RWPE2 (cell line): ENCODE results near the gene UAP1L1.

Source experiments
- ATAC-seq: fragments of 200-7000 bp; cut with Tn5 transposase; 3 replicates; pipeline ENCODE4 v1.9.1; 2021; ENCODE audit warnings: low read depth
- DNase-seq: peaks from one replicate; pipeline ENCODE4 v3.0.0-alpha.2; 2020; ENCODE audit warnings: low spot score
- H3K27ac ChIP-seq: fragments of 450-650 bp; 2 replicates; pipeline ENCODE4 v1.5.1; 2017; ENCODE audit warnings: mild to moderate bottlenecking; ENCODE audit not compliant: poor library complexity, severe bottlenecking
- H3K27me3 ChIP-seq: fragments of 250-450 bp; sonication (Bioruptor Pico); 2 replicates; pipeline ENCODE4 v1.5.1; 2021; ENCODE audit warnings: mild to moderate bottlenecking, moderate library complexity; ENCODE audit not compliant: insufficient read depth, poor library complexity, severe bottlenecking
- H3K36me3 ChIP-seq: fragments of 250-450 bp; sonication (Bioruptor Pico); 2 replicates; pipeline ENCODE4 v1.5.1; 2020; ENCODE audit warnings: low read depth, mild to moderate bottlenecking, moderate library complexity
- H3K4me1 ChIP-seq: fragments of 250-450 bp; sonication (Bioruptor Pico); 2 replicates; pipeline ENCODE4 v1.5.1; 2021; ENCODE audit warnings: mild to moderate bottlenecking, moderate library complexity; ENCODE audit not compliant: insufficient read depth, poor library complexity, severe bottlenecking
- H3K4me3 ChIP-seq: fragments of 250-450 bp; sonication (Bioruptor Pico); 2 replicates; pipeline ENCODE4 v1.5.1; 2021; ENCODE audit warnings: mild to moderate bottlenecking, moderate library complexity; ENCODE audit not compliant: severe bottlenecking
- H3K9me3 ChIP-seq: fragments of 250-450 bp; sonication (Bioruptor Pico); 2 replicates; pipeline ENCODE4 v1.5.1; 2021; ENCODE audit warnings: mild to moderate bottlenecking, moderate library complexity; ENCODE audit not compliant: severe bottlenecking
- TF ChIP-seq, protein P1 (sequence below): fragments of 450-650 bp; IDR thresholded peaks from one replicate; pipeline ENCODE4 v1.5.1; 2017; ENCODE audit warnings: mild to moderate bottlenecking, moderate library complexity; ENCODE audit not compliant: poor library complexity, severe bottlenecking

Gene UAP1L1

DNA sequence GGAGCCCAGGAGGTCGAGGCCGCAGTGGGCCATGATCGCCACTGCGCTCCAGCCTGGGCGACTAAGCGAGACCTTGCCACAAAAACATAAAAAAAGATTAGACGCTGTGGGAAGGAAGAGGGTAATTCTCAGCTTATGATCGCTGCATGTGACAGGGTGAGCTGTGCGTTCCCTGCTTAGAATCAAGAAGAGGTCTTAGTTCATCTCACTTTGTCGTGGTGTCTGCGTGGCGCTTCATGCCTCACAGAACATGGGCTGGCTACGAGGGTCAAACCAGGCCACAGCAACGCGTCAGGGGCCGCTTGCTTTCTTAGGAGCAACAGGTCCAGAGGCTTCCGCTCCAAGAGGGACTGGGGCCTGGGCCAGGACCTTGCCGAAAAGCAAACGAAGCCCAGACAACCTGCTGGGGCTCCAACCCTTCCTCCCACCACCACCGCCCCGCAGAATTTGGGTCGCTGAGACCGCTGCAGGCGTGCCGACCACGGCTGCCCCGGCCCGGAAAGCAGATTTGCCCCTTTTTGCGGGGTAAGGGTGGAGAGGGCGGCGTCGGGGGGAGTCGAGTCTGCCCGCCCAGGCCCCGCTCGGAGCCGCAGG, 51.6 kb downstream of the UAP1L1 start:
- Histone ChIP-seq H3K36me3 (no peaks in the 10 kb centered on the region), H3K27ac (peak overlapping the region; percentile 65), H3K4me1 (no peaks in the 10 kb centered on the region), H3K27me3 (no peaks in the 10 kb centered on the region), H3K9me3 (no peaks in the 10 kb centered on the region), H3K4me3 (peak overlapping the region; percentile 55)
- ATAC-seq (no peak), DNase-seq (no peak)
- TF ChIP-seq, protein P1, sequence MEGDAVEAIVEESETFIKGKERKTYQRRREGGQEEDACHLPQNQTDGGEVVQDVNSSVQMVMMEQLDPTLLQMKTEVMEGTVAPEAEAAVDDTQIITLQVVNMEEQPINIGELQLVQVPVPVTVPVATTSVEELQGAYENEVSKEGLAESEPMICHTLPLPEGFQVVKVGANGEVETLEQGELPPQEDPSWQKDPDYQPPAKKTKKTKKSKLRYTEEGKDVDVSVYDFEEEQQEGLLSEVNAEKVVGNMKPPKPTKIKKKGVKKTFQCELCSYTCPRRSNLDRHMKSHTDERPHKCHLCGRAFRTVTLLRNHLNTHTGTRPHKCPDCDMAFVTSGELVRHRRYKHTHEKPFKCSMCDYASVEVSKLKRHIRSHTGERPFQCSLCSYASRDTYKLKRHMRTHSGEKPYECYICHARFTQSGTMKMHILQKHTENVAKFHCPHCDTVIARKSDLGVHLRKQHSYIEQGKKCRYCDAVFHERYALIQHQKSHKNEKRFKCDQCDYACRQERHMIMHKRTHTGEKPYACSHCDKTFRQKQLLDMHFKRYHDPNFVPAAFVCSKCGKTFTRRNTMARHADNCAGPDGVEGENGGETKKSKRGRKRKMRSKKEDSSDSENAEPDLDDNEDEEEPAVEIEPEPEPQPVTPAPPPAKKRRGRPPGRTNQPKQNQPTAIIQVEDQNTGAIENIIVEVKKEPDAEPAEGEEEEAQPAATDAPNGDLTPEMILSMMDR = no peak

DNA sequence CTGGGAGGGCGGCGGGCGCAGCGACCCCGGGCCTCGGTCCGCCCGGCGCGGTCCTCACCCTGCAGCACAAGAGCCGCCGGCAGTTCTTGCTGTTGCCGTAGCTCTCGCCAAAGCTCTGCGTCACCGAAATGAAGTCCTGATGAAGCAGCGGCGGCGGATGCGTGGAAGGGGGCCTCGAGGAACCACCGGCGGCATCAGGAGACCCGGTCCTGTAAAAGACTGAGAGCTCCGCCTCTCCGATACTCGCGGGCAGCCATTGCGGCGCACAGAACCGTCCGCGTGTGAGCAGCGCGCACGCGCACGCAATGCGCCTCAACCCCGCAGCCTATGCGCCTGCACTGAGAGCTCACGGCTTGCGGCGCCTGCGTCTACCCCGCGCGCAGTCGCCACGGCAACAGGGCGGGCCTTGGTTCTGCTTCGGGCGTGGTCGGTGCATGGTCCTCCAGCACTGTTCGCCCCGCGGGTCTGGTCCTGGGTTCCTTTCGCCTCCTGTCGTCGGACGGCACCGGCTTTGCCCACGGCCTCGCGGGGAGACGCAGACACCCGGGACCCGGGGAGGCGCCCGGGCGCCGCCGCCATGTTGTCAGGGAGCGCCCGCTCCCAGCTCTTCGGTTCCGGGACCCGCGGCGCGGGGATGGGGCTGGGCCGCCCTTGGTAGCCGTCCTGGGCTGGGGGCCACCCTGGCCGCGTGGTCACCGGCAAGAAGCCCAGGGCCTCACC, 52.3 kb downstream of the UAP1L1 start:
- no peaks in the 10 kb centered on the region for H3K36me3 ChIP-seq
- ATAC-seq (peak; percentile 96), DNase-seq (peak; percentile 88)
- no peaks in the 10 kb centered on the region for H3K27me3 ChIP-seq
- H3K4me1 ChIP-seq = no peaks in the 10 kb centered on the region
- H3K4me3 ChIP-seq = peak overlapping the region; percentile 55
- no peaks in the 10 kb centered on the region for H3K9me3 ChIP-seq
- TF ChIP-seq, protein P1 = no peak
- peak overlapping the region; percentile 65 for H3K27ac ChIP-seq

DNA sequence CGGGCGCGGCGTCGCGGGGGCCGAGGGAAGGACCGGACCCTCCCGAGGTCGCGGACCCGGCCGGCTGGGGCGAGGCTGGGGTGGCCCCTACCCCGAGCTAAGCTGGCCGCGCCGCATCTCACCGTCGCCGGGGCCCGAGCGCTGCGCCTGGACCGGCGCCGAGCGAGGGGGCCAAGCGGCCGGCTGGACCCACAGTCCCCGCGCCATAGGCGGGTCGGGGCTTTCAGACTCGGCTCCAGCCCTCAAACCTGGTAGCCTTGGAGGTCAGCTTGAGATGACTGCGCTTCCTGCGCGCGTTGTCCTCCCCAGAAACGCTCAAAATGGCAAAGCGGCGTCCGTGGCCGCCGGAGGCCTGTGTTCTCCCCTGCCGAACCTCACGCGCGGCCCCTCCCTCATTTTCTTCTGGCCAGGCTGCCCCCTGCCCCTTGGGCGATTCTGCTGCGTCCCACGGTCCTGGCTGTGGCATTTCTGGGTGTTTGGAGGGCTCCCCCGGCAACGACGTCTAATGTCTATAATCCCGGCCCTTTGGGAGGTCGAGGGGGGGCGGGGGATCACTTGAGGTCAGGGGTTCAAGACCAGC, 52.9 kb downstream of the UAP1L1 start:
- ATAC-seq (peak; percentile 16), DNase-seq (no peak)
- H3K27me3 ChIP-seq = no peaks in the 10 kb centered on the region
- no peaks in the 10 kb centered on the region for H3K36me3 ChIP-seq
- TF ChIP-seq, protein P1 = no peak
- H3K9me3 ChIP-seq = no peaks in the 10 kb centered on the region
- peak overlapping the region; percentile 65 for H3K27ac ChIP-seq
- H3K4me1 ChIP-seq = no peaks in the 10 kb centered on the region
- H3K4me3 ChIP-seq = peak overlapping the region; percentile 55
